HCT116 (cell line): ENCODE measurements around the gene CDKAL1. TPM values are rescaled to one million over a fixed set of nuclear protein-coding genes. Genes with fewer than 3 reads are reported as not detected.

Experiments used
- ATAC-seq: fragments of 200-7000 bp; cut with Tn5 transposase; 2 replicates; pipeline ENCODE4 v1.9.1; 2020; ENCODE audit warnings: mild to moderate bottlenecking, moderate library complexity
- BruUV-seq: library from RNA; stranded (reverse); fragments of 400-500 nt; replicated peaks from 2 replicates; lab custom pipeline; 2021; lab: Mats Ljungman, UMichigan
- CTCF ChIA-PET: fragments of 300-600 bp; sonication (Branson Sonifier 250); formaldehyde crosslinking; loops from one replicate; lab custom pipeline; 2021; ENCODE audit warnings: antibody characterized with exemption; lab: Charles Lee
- POLR2A ChIA-PET: fragments of 300-600, 350-600 bp; sonication (Branson Sonifier 250); formaldehyde crosslinking; loops from one replicate; lab custom pipeline; 2021; ENCODE audit warnings: antibody characterized with exemption; lab: Charles Lee
- RAD21 ChIA-PET, 2 experiments: fragments of 300-600 bp; sonication (Branson Sonifier 250); formaldehyde crosslinking; loops; one replicate each; lab custom pipeline; 2023; ENCODE audit warnings: low total read pairs in 2 of 2; ENCODE audit not compliant: uncharacterized antibody in 2 of 2, unreplicated experiment in 2 of 2, low non-redundant PET in 1 of 2; lab: Charles Lee
- DNase-seq: peaks from one replicate; pipeline ENCODE4 v3.0.0-alpha.2; 2010; ENCODE audit warnings: low read depth, low spot score
- H2AFZ ChIP-seq: fragments of 200-600 bp; shearing (Covaris generic), sonication (generic); 2 replicates; pipeline ENCODE4 v1.6.1; 2017; ENCODE audit warnings: low read depth, mixed run types, mixed read lengths, antibody characterized with exemption, low read length; ENCODE audit not compliant: poor library complexity, severe bottlenecking
- H3K27ac ChIP-seq: 2 replicates; pipeline ENCODE4 v1.5.1; 2012; ENCODE audit warnings: low read depth, low read length
- H3K27me3 ChIP-seq: fragments of 200-600 bp; sonication (generic); 2 replicates; pipeline ENCODE4 v1.6.1; 2016; ENCODE audit warnings: mixed run types, low read length, mixed read lengths; ENCODE audit not compliant: insufficient read depth
- H3K36me3 ChIP-seq, 2 experiments: fragments of 200-500 bp in 1 of 2; fragments of 200-600 bp in 1 of 2; sonication (Bioruptor generic) in 1 of 2; sonication (generic) in 1 of 2; 2 replicates each; pipeline versions ENCODE4 v1.5.1 to v1.6.1; 2014 to 2016; ENCODE audit warnings: low read length in 2 of 2, inconsistent platforms in 1 of 2, mixed read lengths in 1 of 2, mixed run types in 1 of 2; ENCODE audit not compliant: insufficient read depth in 2 of 2, control insufficient read depth in 1 of 2
- H3K4me1 ChIP-seq, 2 experiments: fragments of 200-600 bp in 1 of 2; sonication (generic) in 1 of 2; 2 replicates each; pipeline versions ENCODE4 v1.5.1 to v1.6.1; 2012 to 2017; ENCODE audit warnings: low read length in 2 of 2, inconsistent platforms in 1 of 2, mild to moderate bottlenecking in 1 of 2, mixed read lengths in 1 of 2, mixed run types in 1 of 2, moderate library complexity in 1 of 2; ENCODE audit not compliant: insufficient read depth in 2 of 2, control insufficient read depth in 1 of 2
- H3K4me2 ChIP-seq: fragments of 200-600 bp; sonication (generic); 2 replicates; pipeline ENCODE4 v1.6.1; 2017; ENCODE audit warnings: mixed run types, low read length, mixed read lengths
- H3K4me3 ChIP-seq, 2 experiments: fragments of 200-600 bp in 1 of 2; sonication (generic) in 1 of 2; replicated peaks in 1 of 2; 2 replicates each; pipeline ENCODE4 v1.5.1; 2011 to 2016; ENCODE audit warnings: low read length in 2 of 2, control low read depth in 1 of 2, low read depth in 1 of 2, mild to moderate bottlenecking in 1 of 2, mixed read lengths in 1 of 2, mixed run types in 1 of 2
- H3K79me2 ChIP-seq: fragments of 200-600 bp; sonication (generic); 2 replicates; pipeline ENCODE4 v1.6.1; 2017; ENCODE audit warnings: mild to moderate bottlenecking, mixed run types, low read length, moderate library complexity, mixed read lengths; ENCODE audit not compliant: insufficient read depth
- H3K9ac ChIP-seq: fragments of 200-600 bp; sonication (generic); 2 replicates; pipeline ENCODE4 v1.6.1; 2016; ENCODE audit warnings: low read length, mixed read lengths
- H3K9me2 ChIP-seq: fragments of 200-600 bp; sonication (generic), shearing (Covaris generic); 2 replicates; pipeline ENCODE4 v1.6.1; 2017; ENCODE audit warnings: mixed run types, mild to moderate bottlenecking, moderate library complexity; ENCODE audit not compliant: insufficient read depth
- H3K9me3 ChIP-seq, 2 experiments: fragments of 200-500 bp in 1 of 2; fragments of 200-600 bp in 1 of 2; sonication (Bioruptor generic) in 1 of 2; sonication (generic) in 1 of 2; 2 replicates each; pipeline ENCODE4 v1.6.1; 2014 to 2017; ENCODE audit warnings: low read length in 2 of 2, mixed read lengths in 2 of 2, inconsistent platforms in 1 of 2, low read depth in 1 of 2, mild to moderate bottlenecking in 1 of 2, mixed run types in 1 of 2, moderate library complexity in 1 of 2; ENCODE audit not compliant: control insufficient read depth in 1 of 2, insufficient read depth in 1 of 2
- H4K20me1 ChIP-seq: fragments of 200-600 bp; sonication (generic), shearing (Covaris generic); 2 replicates; pipeline ENCODE4 v1.6.1; 2017; ENCODE audit warnings: mixed run types, mild to moderate bottlenecking, moderate library complexity; ENCODE audit not compliant: insufficient read depth
- CBX3 ChIP-seq: IDR thresholded peaks from 2 replicates; pipeline ENCODE4 v1.6.1; 2012; ENCODE audit warnings: low read depth
- EGR1 ChIP-seq: IDR thresholded peaks from 2 replicates; pipeline ENCODE4 v1.6.1; 2012; ENCODE audit warnings: low read depth
- EZH2 ChIP-seq: fragments of 200-600 bp; sonication (generic); IDR thresholded peaks from 2 replicates; pipeline ENCODE4 v1.6.1; 2017; ENCODE audit warnings: antibody characterized with exemption, mixed run types
- FOSL1 ChIP-seq: IDR thresholded peaks from 2 replicates; pipeline ENCODE4 v1.6.1; 2012; ENCODE audit warnings: low read depth
- JUND ChIP-seq: IDR thresholded peaks from 2 replicates; pipeline ENCODE4 v1.6.1; 2012
- MAX ChIP-seq: IDR thresholded peaks from 2 replicates; pipeline ENCODE4 v1.6.1; 2012
- POLR2A ChIP-seq: IDR thresholded peaks from 2 replicates; pipeline ENCODE4 v1.7.0; 2011; ENCODE audit warnings: borderline replicate concordance; ENCODE audit not compliant: insufficient read depth, insufficient read length; ENCODE audit errors: extremely low read depth
- RAD21 ChIP-seq: IDR thresholded peaks from 2 replicates; pipeline ENCODE4 v1.6.1; 2012; ENCODE audit warnings: low read depth, mild to moderate bottlenecking
- SIN3A ChIP-seq: IDR thresholded peaks from 2 replicates; pipeline ENCODE4 v1.6.1; 2012; ENCODE audit warnings: low read depth
- SP1 ChIP-seq: IDR thresholded peaks from 2 replicates; pipeline ENCODE4 v1.6.1; 2012; ENCODE audit warnings: low read depth
- SRF ChIP-seq: IDR thresholded peaks from 2 replicates; pipeline ENCODE4 v1.6.1; 2012; ENCODE audit warnings: low read depth
- TCF7L2 ChIP-seq: IDR thresholded peaks from 2 replicates; pipeline ENCODE4 v1.7.0; 2011; ENCODE audit warnings: borderline replicate concordance, inconsistent platforms; ENCODE audit not compliant: insufficient read depth, insufficient read length; ENCODE audit errors: extremely low read depth
- YY1 ChIP-seq: IDR thresholded peaks from 2 replicates; pipeline ENCODE4 v1.6.1; 2011; ENCODE audit warnings: low read length, low read depth, moderate library complexity, mild to moderate bottlenecking; ENCODE audit not compliant: insufficient replicate concordance; ENCODE audit errors: extremely low read depth
- ZFX ChIP-seq: fragments of 450-650 bp; IDR thresholded peaks from 2 replicates; pipeline ENCODE4 v1.6.1; 2017
- ZNF274 ChIP-seq: fragments of 200-500 bp; sonication (Bioruptor generic); IDR thresholded peaks from 2 replicates; pipeline ENCODE4 v1.6.1; 2014; ENCODE audit warnings: mild to moderate bottlenecking, low read depth, low read length, inconsistent platforms
- intact Hi-C: fragments of 100-400 bp; cut with micrococcal nuclease; formaldehyde crosslinking; loops from 2 replicates; pipeline ENCODE4 v1.10.0; 2022
- total RNA-seq: library from RNA; stranded (reverse); gene quantifications from one replicate; pipeline ENCODE4 v1.2.1, GENCODE V29; 2021; ENCODE audit not compliant: unreplicated experiment
- TF ChIP-seq, protein P1 (sequence below), 3 experiments: fragments of 200-600 bp in 1 of 3; sonication (generic) in 1 of 3; IDR thresholded peaks in 2 of 3; conservative IDR thresholded peaks in 1 of 3; 2 replicates each; pipeline ENCODE4 v1.5.1; 2012 to 2017; ENCODE audit warnings: low read depth in 2 of 3, low read length in 2 of 3, antibody characterized with exemption in 1 of 3, borderline replicate concordance in 1 of 3, control low read depth in 1 of 3, mild to moderate bottlenecking in 1 of 3, mixed read lengths in 1 of 3, mixed run types in 1 of 3, moderate library complexity in 1 of 3; ENCODE audit not compliant: insufficient read depth in 1 of 3
- TF ChIP-seq, protein P2 (sequence below): IDR thresholded peaks from 2 replicates; pipeline ENCODE4 v1.6.1; 2012
- TF ChIP-seq, protein P3 (sequence below): IDR thresholded peaks from 2 replicates; pipeline ENCODE4 v1.6.1; 2012; ENCODE audit warnings: low read depth

Gene CDKAL1
- total RNA-seq, 1 experiment from 2014 or later: 14.9 TPM

DNA sequence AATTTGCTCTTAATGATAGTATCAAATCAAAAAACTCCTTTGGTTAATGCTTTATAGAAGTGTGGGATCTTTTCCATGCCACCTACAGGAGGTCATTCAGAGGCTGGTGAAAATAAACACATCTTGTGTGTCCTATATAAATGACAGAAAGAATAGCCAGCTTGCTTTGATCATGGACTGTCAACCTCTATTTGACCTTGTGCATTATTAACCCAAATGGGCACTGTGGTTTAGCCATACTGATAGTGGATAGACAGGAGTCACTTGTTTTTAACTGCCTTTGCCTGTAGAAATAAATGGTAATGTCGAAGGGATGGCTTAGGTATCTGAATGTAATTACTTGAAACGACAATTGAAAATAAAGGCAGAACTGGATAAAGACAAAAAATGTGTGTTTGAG lies 123.8 kb downstream of the CDKAL1 start (continued):
- TF ChIP-seq, protein P1, sequence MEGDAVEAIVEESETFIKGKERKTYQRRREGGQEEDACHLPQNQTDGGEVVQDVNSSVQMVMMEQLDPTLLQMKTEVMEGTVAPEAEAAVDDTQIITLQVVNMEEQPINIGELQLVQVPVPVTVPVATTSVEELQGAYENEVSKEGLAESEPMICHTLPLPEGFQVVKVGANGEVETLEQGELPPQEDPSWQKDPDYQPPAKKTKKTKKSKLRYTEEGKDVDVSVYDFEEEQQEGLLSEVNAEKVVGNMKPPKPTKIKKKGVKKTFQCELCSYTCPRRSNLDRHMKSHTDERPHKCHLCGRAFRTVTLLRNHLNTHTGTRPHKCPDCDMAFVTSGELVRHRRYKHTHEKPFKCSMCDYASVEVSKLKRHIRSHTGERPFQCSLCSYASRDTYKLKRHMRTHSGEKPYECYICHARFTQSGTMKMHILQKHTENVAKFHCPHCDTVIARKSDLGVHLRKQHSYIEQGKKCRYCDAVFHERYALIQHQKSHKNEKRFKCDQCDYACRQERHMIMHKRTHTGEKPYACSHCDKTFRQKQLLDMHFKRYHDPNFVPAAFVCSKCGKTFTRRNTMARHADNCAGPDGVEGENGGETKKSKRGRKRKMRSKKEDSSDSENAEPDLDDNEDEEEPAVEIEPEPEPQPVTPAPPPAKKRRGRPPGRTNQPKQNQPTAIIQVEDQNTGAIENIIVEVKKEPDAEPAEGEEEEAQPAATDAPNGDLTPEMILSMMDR (IDR thresholded peaks at IDR 0.05 in 2 of 3, conservative IDR thresholded peaks at IDR 0.05 in 1 of 3; ENCODE audit: borderline replicate concordance in 1 of 3, insufficient read depth in 1 of 3, low read depth in 2 of 3, low read length in 2 of 3): no peak
- no peak for TF ChIP-seq SP1
- TF ChIP-seq EGR1: no peak
- no peak for TF ChIP-seq JUND
- no peak for TF ChIP-seq SIN3A
- TF ChIP-seq YY1: no peak
- no peak for TF ChIP-seq ZNF274
- TF ChIP-seq, protein P2, sequence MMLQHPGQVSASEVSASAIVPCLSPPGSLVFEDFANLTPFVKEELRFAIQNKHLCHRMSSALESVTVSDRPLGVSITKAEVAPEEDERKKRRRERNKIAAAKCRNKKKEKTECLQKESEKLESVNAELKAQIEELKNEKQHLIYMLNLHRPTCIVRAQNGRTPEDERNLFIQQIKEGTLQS: no peak
- no peak for TF ChIP-seq TCF7L2
- TF ChIP-seq FOSL1: no peak
- TF ChIP-seq, all 23 proteins: peak for 0

GRCh38 chr6:20658516-20658915 lies 124.3 kb downstream of the CDKAL1 start:
- no peak overlapping the region for H3K4me2 ChIP-seq
- ChIA-PET RAD21 (no interaction called here), POLR2A (no interaction called here), CTCF (no interaction called here)
- no peak for ATAC-seq
- no peak overlapping the region for H3K9ac ChIP-seq
- H3K27me3 ChIP-seq: no peaks in the 10 kb centered on the region
- no peak overlapping the region for H2AFZ ChIP-seq
- H4K20me1 ChIP-seq: no peaks in the 10 kb centered on the region
- intact Hi-C loops: no loop called here
- no peaks in the 10 kb centered on the region for H3K9me3 ChIP-seq
- no peaks in the 10 kb centered on the region; a peak in 1 of 4 replicates for H3K4me1 ChIP-seq
- no peak for DNase-seq
- no peak overlapping the region for H3K27ac ChIP-seq
- H3K4me3 ChIP-seq: no peak overlapping the region
- H3K79me2 ChIP-seq: 0 out of 2 replicates have a peak, but pooled peaks cover 8% of the 10 kb centered on the region
- H3K9me2 ChIP-seq: no peaks in the 10 kb centered on the region
- H3K36me3 ChIP-seq: no peaks in the 10 kb centered on the region
- no TSS peak for BruUV-seq
- TF ChIP-seq MAX (no peak), ZNF274 (no peak), SIN3A (no peak), RAD21 (no peak), CBX3 (no peak), FOSL1 (no peak), JUND (no peak), SRF (no peak), POLR2A (no peak), SP1 (no peak), YY1 (no peak), ZFX (no peak), EZH2 (no peak)
- TF ChIP-seq, protein P2: no peak
- TF ChIP-seq, protein P3, sequence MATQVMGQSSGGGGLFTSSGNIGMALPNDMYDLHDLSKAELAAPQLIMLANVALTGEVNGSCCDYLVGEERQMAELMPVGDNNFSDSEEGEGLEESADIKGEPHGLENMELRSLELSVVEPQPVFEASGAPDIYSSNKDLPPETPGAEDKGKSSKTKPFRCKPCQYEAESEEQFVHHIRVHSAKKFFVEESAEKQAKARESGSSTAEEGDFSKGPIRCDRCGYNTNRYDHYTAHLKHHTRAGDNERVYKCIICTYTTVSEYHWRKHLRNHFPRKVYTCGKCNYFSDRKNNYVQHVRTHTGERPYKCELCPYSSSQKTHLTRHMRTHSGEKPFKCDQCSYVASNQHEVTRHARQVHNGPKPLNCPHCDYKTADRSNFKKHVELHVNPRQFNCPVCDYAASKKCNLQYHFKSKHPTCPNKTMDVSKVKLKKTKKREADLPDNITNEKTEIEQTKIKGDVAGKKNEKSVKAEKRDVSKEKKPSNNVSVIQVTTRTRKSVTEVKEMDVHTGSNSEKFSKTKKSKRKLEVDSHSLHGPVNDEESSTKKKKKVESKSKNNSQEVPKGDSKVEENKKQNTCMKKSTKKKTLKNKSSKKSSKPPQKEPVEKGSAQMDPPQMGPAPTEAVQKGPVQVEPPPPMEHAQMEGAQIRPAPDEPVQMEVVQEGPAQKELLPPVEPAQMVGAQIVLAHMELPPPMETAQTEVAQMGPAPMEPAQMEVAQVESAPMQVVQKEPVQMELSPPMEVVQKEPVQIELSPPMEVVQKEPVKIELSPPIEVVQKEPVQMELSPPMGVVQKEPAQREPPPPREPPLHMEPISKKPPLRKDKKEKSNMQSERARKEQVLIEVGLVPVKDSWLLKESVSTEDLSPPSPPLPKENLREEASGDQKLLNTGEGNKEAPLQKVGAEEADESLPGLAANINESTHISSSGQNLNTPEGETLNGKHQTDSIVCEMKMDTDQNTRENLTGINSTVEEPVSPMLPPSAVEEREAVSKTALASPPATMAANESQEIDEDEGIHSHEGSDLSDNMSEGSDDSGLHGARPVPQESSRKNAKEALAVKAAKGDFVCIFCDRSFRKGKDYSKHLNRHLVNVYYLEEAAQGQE: no peak
